GM19043 (cell line): ENCODE measurements around the gene HNRNPC.
"Not testable (repeated sequence)": the region's sequence is repeated elsewhere in the genome, so short reads cannot be mapped to it uniquely, and the experiment has no call there.

Experiments
- ATAC-seq: cut with Tn5 transposase; IDR thresholded peaks from one replicate; pipeline ENCODE4 v1.9.1; 2021; ENCODE audit warnings: low read depth; ENCODE audit not compliant: unreplicated experiment

The HNRNPC gene

GRCh38 chr14:21199611-21200560, 69.4 kb downstream of the HNRNPC start:
- ATAC-seq: no peak

- ATAC-seq: no peak
Measured at GRCh38 chr14:21197418-21198205, 71.6 kb downstream of the HNRNPC start.

GRCh38 chr14:21194597-21194996, 74.6 kb downstream of the HNRNPC start:
- no peak for ATAC-seq

- no peak for ATAC-seq
Measured at GRCh38 chr14:21192875-21193535, 76.2 kb downstream of the HNRNPC start.

- ATAC-seq: no peak
Measured at GRCh38 chr14:21192447-21192822, 76.8 kb downstream of the HNRNPC start.

- peak; percentile 81 for ATAC-seq
Measured at GRCh38 chr14:21191809-21192446, 77.3 kb downstream of the HNRNPC start.

- ATAC-seq: no peak
Measured at GRCh38 chr14:21191261-21191808, 77.9 kb downstream of the HNRNPC start.

GRCh38 chr14:21185491-21185890, 83.8 kb downstream of the HNRNPC start:
- no peak for ATAC-seq

GRCh38 chr14:21184254-21184653, 85.0 kb downstream of the HNRNPC start:
- ATAC-seq: no peak

GRCh38 chr14:21182166-21182565, 87.1 kb downstream of the HNRNPC start:
- ATAC-seq: no peak

- ATAC-seq: no peak
Measured at GRCh38 chr14:21171128-21171527, 98.1 kb downstream of the HNRNPC start.

GRCh38 chr14:21169573-21169972, 99.7 kb downstream of the HNRNPC start:
- ATAC-seq: no peak

- no peak for ATAC-seq
Measured at GRCh38 chr14:21168055-21168454, 101.2 kb downstream of the HNRNPC start.

GRCh38 chr14:21165670-21166069, 103.6 kb downstream of the HNRNPC start:
- ATAC-seq: not testable (repeated sequence)

- ATAC-seq: not testable (repeated sequence)
Measured at GRCh38 chr14:21165002-21165605, 104.1 kb downstream of the HNRNPC start.

GRCh38 chr14:21163871-21164291, 105.4 kb downstream of the HNRNPC start:
- ATAC-seq: no peak

GRCh38 chr14:21162081-21162480, 107.2 kb downstream of the HNRNPC start:
- no peak for ATAC-seq

GRCh38 chr14:21160061-21160610, 109.1 kb downstream of the HNRNPC start:
- no peak for ATAC-seq
